ENCODE results near the gene FBLN1.

Gene FBLN1

GRCh38 chr22:45571089-45571488 lies 68.4 kb downstream of the FBLN1 start:
- no peak for TF ChIP-seq EZH2phosphoT487 (IDR thresholded peaks at IDR 0.05; ENCODE audit: low read depth)
- no peak for TF ChIP-seq CTCF (IDR thresholded peaks at IDR 0.05; ENCODE audit: low read depth, low read length)
- no peak overlapping the region for H2AFZ ChIP-seq (ENCODE audit: low read depth, low read length)
- H4K20me1 ChIP-seq (ENCODE audit: insufficient read depth, low read length), result no peaks in the 10 kb centered on the region
- H3K4me2 ChIP-seq (ENCODE audit: low read length), result no peak overlapping the region
- no peaks in the 10 kb centered on the region for H3K79me2 ChIP-seq (ENCODE audit: low read length)
- no peak overlapping the region for H3K27ac ChIP-seq (ENCODE audit: low read length)
- no peaks in the 10 kb centered on the region for H3K4me1 ChIP-seq (ENCODE audit: low read length)
- peaks cover 33% of the 10 kb centered on the region for H3K27me3 ChIP-seq (ENCODE audit: low read depth, low read length)
- H3K9me3 ChIP-seq (ENCODE audit: insufficient read depth, low read length), result peaks cover 7% of the 10 kb centered on the region
- H3K9ac ChIP-seq (ENCODE audit: low read length), result no peak overlapping the region
- H3K36me3 ChIP-seq (replicated peaks; ENCODE audit: low read depth, low read length), result no peaks in the 10 kb centered on the region
- H3K4me3 ChIP-seq (ENCODE audit: low read length), result no peak overlapping the region

- no peak overlapping the region for H2AFZ ChIP-seq (ENCODE audit: low read depth, low read length)
- no peak overlapping the region for H3K4me3 ChIP-seq (ENCODE audit: low read length)
- peaks cover 32% of the 10 kb centered on the region for H3K27me3 ChIP-seq (ENCODE audit: low read depth, low read length)
- TF ChIP-seq EZH2phosphoT487 (IDR thresholded peaks at IDR 0.05; ENCODE audit: low read depth), result no peak
- no peak for TF ChIP-seq CTCF (IDR thresholded peaks at IDR 0.05; ENCODE audit: low read depth, low read length)
- no peaks in the 10 kb centered on the region for H4K20me1 ChIP-seq (ENCODE audit: insufficient read depth, low read length)
- no peaks in the 10 kb centered on the region for H3K79me2 ChIP-seq (ENCODE audit: low read length)
- no peak overlapping the region for H3K27ac ChIP-seq (ENCODE audit: low read length)
- no peaks in the 10 kb centered on the region for H3K36me3 ChIP-seq (replicated peaks; ENCODE audit: low read depth, low read length)
- peaks cover 7% of the 10 kb centered on the region for H3K9me3 ChIP-seq (ENCODE audit: insufficient read depth, low read length)
- no peak overlapping the region for H3K9ac ChIP-seq (ENCODE audit: low read length)
- H3K4me1 ChIP-seq (ENCODE audit: low read length), result no peaks in the 10 kb centered on the region
- no peak overlapping the region for H3K4me2 ChIP-seq (ENCODE audit: low read length)
These were observed 69.8 kb downstream of the FBLN1 start for GRCh38 chr22:45572444-45572843.

- TF ChIP-seq CTCF (IDR thresholded peaks at IDR 0.05; ENCODE audit: low read depth, low read length) (no peak), EZH2phosphoT487 (IDR thresholded peaks at IDR 0.05; ENCODE audit: low read depth) (no peak)
- Histone ChIP-seq H3K4me1 (ENCODE audit: low read length) (peaks cover 2% of the 10 kb centered on the region; the same call in 1 of the 2 replicates), H3K27me3 (ENCODE audit: low read depth, low read length) (peaks cover 23% of the 10 kb centered on the region), H3K4me2 (ENCODE audit: low read length) (no peak overlapping the region), H3K4me3 (ENCODE audit: low read length) (no peak overlapping the region), H3K9ac (ENCODE audit: low read length) (no peak overlapping the region), H2AFZ (ENCODE audit: low read depth, low read length) (no peak overlapping the region), H3K79me2 (ENCODE audit: low read length) (no peaks in the 10 kb centered on the region), H4K20me1 (ENCODE audit: insufficient read depth, low read length) (no peaks in the 10 kb centered on the region), H3K36me3 (replicated peaks; ENCODE audit: low read depth, low read length) (no peaks in the 10 kb centered on the region), H3K9me3 (ENCODE audit: insufficient read depth, low read length) (peaks cover 7% of the 10 kb centered on the region), H3K27ac (ENCODE audit: low read length) (no peak overlapping the region)
These were observed 71.5 kb downstream of the FBLN1 start for GRCh38 chr22:45574069-45574703.

- Histone ChIP-seq H3K9ac (ENCODE audit: low read length) (no peak overlapping the region), H4K20me1 (ENCODE audit: insufficient read depth, low read length) (no peaks in the 10 kb centered on the region), H2AFZ (ENCODE audit: low read depth, low read length) (no peak overlapping the region), H3K4me1 (ENCODE audit: low read length) (peaks cover 2% of the 10 kb centered on the region; the same call in 1 of the 2 replicates), H3K9me3 (ENCODE audit: insufficient read depth, low read length) (peaks cover 7% of the 10 kb centered on the region), H3K79me2 (ENCODE audit: low read length) (no peaks in the 10 kb centered on the region), H3K36me3 (replicated peaks; ENCODE audit: low read depth, low read length) (no peaks in the 10 kb centered on the region), H3K27me3 (ENCODE audit: low read depth, low read length) (peaks cover 27% of the 10 kb centered on the region), H3K4me2 (ENCODE audit: low read length) (no peak overlapping the region), H3K4me3 (ENCODE audit: low read length) (no peak overlapping the region), H3K27ac (ENCODE audit: low read length) (no peak overlapping the region)
- TF ChIP-seq EZH2phosphoT487 (IDR thresholded peaks at IDR 0.05; ENCODE audit: low read depth) (no peak), CTCF (IDR thresholded peaks at IDR 0.05; ENCODE audit: low read depth, low read length) (no peak)
These were observed 72.5 kb downstream of the FBLN1 start for GRCh38 chr22:45575173-45575572.
